HepG2 (cell line): ENCODE data around the gene OR1F1. TPM values are rescaled to one million over a fixed set of nuclear protein-coding genes. Genes with fewer than 3 reads are reported as not detected.

Experiments
- HIC2 ChIP-seq: sonication (generic); formaldehyde crosslinking; IDR thresholded peaks from 2 replicates; pipeline ENCODE4 v1.9.0; 2022; ENCODE audit warnings: low read depth, missing genetic modification reagents
- IRF9 ChIP-seq: sonication (generic); formaldehyde crosslinking; IDR thresholded peaks from 2 replicates; pipeline ENCODE4 v1.8.0; 2022; ENCODE audit warnings: missing genetic modification reagents, mild to moderate bottlenecking, borderline replicate concordance
- NR2F2 ChIP-seq: IDR thresholded peaks from 2 replicates; pipeline ENCODE4 v1.6.1; 2012; ENCODE audit warnings: low read depth, inconsistent platforms, borderline replicate concordance
- PAX8 ChIP-seq: sonication (generic); formaldehyde crosslinking; IDR thresholded peaks from 2 replicates; pipeline ENCODE4 v1.8.0; 2022; ENCODE audit warnings: mild to moderate bottlenecking, missing genetic modification reagents, borderline replicate concordance
- PAXIP1 ChIP-seq: sonication (generic); formaldehyde crosslinking; conservative IDR thresholded peaks from 2 replicates; pipeline ENCODE4 v1.4.0; 2020; ENCODE audit warnings: mild to moderate bottlenecking, missing genetic modification reagents, moderate library complexity
- TBX2 ChIP-seq: sonication (generic); formaldehyde crosslinking; IDR thresholded peaks from 2 replicates; pipeline ENCODE4 v1.5.0; 2020; ENCODE audit warnings: missing genetic modification reagents, mild to moderate bottlenecking, borderline replicate concordance
- ZMAT5 ChIP-seq: sonication (generic); formaldehyde crosslinking; IDR thresholded peaks from 2 replicates; pipeline ENCODE4 v1.5.0; 2020; ENCODE audit warnings: mild to moderate bottlenecking, low read depth, missing genetic modification reagents, borderline replicate concordance
- ZNF251 ChIP-seq: sonication (generic); formaldehyde crosslinking; IDR thresholded peaks from 2 replicates; pipeline ENCODE4 v1.9.0; 2021; ENCODE audit warnings: mild to moderate bottlenecking, missing genetic modification reagents
- ZNF280B ChIP-seq: sonication (generic); formaldehyde crosslinking; IDR thresholded peaks from 2 replicates; pipeline ENCODE4 v1.5.0; 2020; ENCODE audit warnings: missing genetic modification reagents, mild to moderate bottlenecking, borderline replicate concordance
- ZNF543 ChIP-seq: sonication (generic); formaldehyde crosslinking; IDR thresholded peaks from 2 replicates; pipeline ENCODE4 v1.4.0; 2020; ENCODE audit warnings: mild to moderate bottlenecking, missing genetic modification reagents
- ZNF598 ChIP-seq: sonication (generic); formaldehyde crosslinking; IDR thresholded peaks from 2 replicates; pipeline ENCODE4 v1.5.1; 2020; ENCODE audit warnings: mild to moderate bottlenecking, missing genetic modification reagents, borderline replicate concordance
- polyA plus RNA-seq, 8 experiments: library from polyadenylated mRNA; depleted of rRNA in 3 of 8; stranded (reverse) in 7 of 8; unstranded in 1 of 8; fragments of >200 nt; fragmentation: Illumina TruSeq in 4 of 8; extraction: Trizol in 4 of 8; gene quantifications; 2 replicates each; pipeline versions ENCODE4 v1.2.1 to v1.2.3, GENCODE V29; 2011 to 2016; ENCODE audit warnings: low read depth in 4 of 8, missing spikeins in 1 of 8, mixed read lengths in 1 of 8; ENCODE audit not compliant: insufficient read depth in 1 of 8
- total RNA-seq, 5 experiments: library from RNA; depleted of rRNA; stranded (reverse); fragments of >200 nt; fragmentation: Illumina TruSeq; extraction: Trizol; gene quantifications; 2 replicates each; pipeline ENCODE4 v1.2.3, GENCODE V29; 2016; ENCODE audit warnings: low read depth in 1 of 5
- TF ChIP-seq, protein P1 (sequence below): sonication (generic); formaldehyde crosslinking; IDR thresholded peaks from 2 replicates; pipeline ENCODE4 v1.8.0; 2022; ENCODE audit warnings: missing genetic modification reagents, mild to moderate bottlenecking, moderate library complexity, borderline replicate concordance
- TF ChIP-seq, protein P2 (sequence below): sonication (generic); formaldehyde crosslinking; conservative IDR thresholded peaks from 2 replicates; pipeline ENCODE4 v1.4.0; 2020; ENCODE audit warnings: missing genetic modification reagents

Gene OR1F1
- total and polyA plus RNA-seq, 2 of the 13 experiments (the other 11 are each of a cell fraction or from before 2014, with no cell fraction given): 0.90 TPM; not detected in 1

GRCh38 chr16:3143598-3144320 lies 44.2 kb upstream of the OR1F1 start (continued):
- TF ChIP-seq NR2F2 (peak; percentile 20; the same call in 1 of the 2 replicates), HIC2 (peak; percentile 51; the same call in 1 of the 2 replicates), ZNF251 (CRISPR knock-in tag) (no peak), ZNF543 (CRISPR knock-in tag) (peak; percentile 65; the same call in 1 of the 2 replicates), PAXIP1 (CRISPR knock-in tag) (peak; percentile 64), TBX2 (0 out of 2 replicates have a peak, but pooled peaks have one; percentile 27), IRF9 (CRISPR knock-in tag) (0 out of 2 replicates have a peak, but pooled peaks have one; percentile 25), ZNF598 (CRISPR knock-in tag) (no peak), PAX8 (CRISPR knock-in tag) (0 out of 2 replicates have a peak, but pooled peaks have one; percentile 55), ZMAT5 (CRISPR knock-in tag) (no peak), ZNF280B (CRISPR knock-in tag) (0 out of 2 replicates have a peak, but pooled peaks have one; percentile 62)
- TF ChIP-seq, protein P1, sequence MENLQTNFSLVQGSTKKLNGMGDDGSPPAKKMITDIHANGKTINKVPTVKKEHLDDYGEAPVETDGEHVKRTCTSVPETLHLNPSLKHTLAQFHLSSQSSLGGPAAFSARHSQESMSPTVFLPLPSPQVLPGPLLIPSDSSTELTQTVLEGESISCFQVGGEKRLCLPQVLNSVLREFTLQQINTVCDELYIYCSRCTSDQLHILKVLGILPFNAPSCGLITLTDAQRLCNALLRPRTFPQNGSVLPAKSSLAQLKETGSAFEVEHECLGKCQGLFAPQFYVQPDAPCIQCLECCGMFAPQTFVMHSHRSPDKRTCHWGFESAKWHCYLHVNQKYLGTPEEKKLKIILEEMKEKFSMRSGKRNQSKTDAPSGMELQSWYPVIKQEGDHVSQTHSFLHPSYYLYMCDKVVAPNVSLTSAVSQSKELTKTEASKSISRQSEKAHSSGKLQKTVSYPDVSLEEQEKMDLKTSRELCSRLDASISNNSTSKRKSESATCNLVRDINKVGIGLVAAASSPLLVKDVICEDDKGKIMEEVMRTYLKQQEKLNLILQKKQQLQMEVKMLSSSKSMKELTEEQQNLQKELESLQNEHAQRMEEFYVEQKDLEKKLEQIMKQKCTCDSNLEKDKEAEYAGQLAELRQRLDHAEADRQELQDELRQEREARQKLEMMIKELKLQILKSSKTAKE: no peak
- TF ChIP-seq, protein P2, sequence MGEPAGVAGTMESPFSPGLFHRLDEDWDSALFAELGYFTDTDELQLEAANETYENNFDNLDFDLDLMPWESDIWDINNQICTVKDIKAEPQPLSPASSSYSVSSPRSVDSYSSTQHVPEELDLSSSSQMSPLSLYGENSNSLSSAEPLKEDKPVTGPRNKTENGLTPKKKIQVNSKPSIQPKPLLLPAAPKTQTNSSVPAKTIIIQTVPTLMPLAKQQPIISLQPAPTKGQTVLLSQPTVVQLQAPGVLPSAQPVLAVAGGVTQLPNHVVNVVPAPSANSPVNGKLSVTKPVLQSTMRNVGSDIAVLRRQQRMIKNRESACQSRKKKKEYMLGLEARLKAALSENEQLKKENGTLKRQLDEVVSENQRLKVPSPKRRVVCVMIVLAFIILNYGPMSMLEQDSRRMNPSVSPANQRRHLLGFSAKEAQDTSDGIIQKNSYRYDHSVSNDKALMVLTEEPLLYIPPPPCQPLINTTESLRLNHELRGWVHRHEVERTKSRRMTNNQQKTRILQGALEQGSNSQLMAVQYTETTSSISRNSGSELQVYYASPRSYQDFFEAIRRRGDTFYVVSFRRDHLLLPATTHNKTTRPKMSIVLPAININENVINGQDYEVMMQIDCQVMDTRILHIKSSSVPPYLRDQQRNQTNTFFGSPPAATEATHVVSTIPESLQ (CRISPR knock-in tag): no peak
